SK-N-SH (cell line): Measurements from ENCODE around the gene ATP13A3. TPM values are rescaled to one million over a fixed set of nuclear protein-coding genes. Genes with fewer than 3 reads are reported as not detected.

ENCODE experiments used
- CTCF ChIA-PET: fragments of 300-600, 350-600 bp; formaldehyde crosslinking; extraction: SDS; loops from one replicate; lab custom pipeline; 2021; lab: Yijun Ruan, JAX
- POLR2A ChIA-PET: fragments of 350-600 bp; sonication (Branson Sonifier 250); formaldehyde crosslinking; extraction: SDS; loops from one replicate; lab custom pipeline; 2020; ENCODE audit warnings: antibody characterized with exemption, inconsistent platforms; lab: Yijun Ruan, JAX
- DNase-seq: peaks from one replicate; pipeline ENCODE4 v3.0.0; 2012
- H2AFZ ChIP-seq: fragments of 200-600 bp; sonication (generic); 2 replicates; pipeline ENCODE4 v1.8.1; 2016; ENCODE audit warnings: antibody characterized with exemption, mild to moderate bottlenecking, low read depth
- H3F3A ChIP-seq: fragments of 200-600 bp; sonication (generic); replicated peaks from 2 replicates; pipeline ENCODE3; 2016; ENCODE audit warnings: antibody characterized with exemption, mild to moderate bottlenecking; ENCODE audit not compliant: insufficient read depth
- H3K27ac ChIP-seq, 2 experiments: fragments of 200-500 bp in 1 of 2; fragments of 200-600 bp in 1 of 2; sonication (Bioruptor generic) in 1 of 2; sonication (generic), shearing (Covaris generic) in 1 of 2; 2 replicates each; pipeline versions ENCODE4 v1.5.1 to v1.6.1; 2014 to 2016; ENCODE audit warnings: low read depth in 2 of 2, inconsistent platforms in 1 of 2, low read length in 1 of 2, mild to moderate bottlenecking in 1 of 2, mixed read lengths in 1 of 2
- H3K27me3 ChIP-seq: fragments of 200-600 bp; sonication (generic), shearing (Covaris generic); 2 replicates; pipeline ENCODE4 v1.6.1; 2016; ENCODE audit warnings: mixed run types; ENCODE audit not compliant: insufficient read depth
- H3K36me3 ChIP-seq, 2 experiments: fragments of 200-500 bp in 1 of 2; fragments of 200-600 bp in 1 of 2; sonication (Bioruptor generic) in 1 of 2; sonication (generic) in 1 of 2; replicated peaks in 1 of 2; 2 replicates each; pipeline versions ENCODE3 to v1.5.1; 2014 to 2016; ENCODE audit warnings: low read length in 1 of 2, mild to moderate bottlenecking in 1 of 2; ENCODE audit not compliant: insufficient read depth in 2 of 2, control insufficient read depth in 1 of 2
- H3K4me1 ChIP-seq, 2 experiments: fragments of 200-500 bp in 1 of 2; fragments of 200-600 bp in 1 of 2; sonication (Bioruptor generic) in 1 of 2; sonication (generic), shearing (Covaris generic) in 1 of 2; 2 replicates each; pipeline versions ENCODE4 v1.5.1 to v1.6.1; 2014 to 2016; ENCODE audit warnings: low read depth in 1 of 2, low read length in 1 of 2, mixed run types in 1 of 2; ENCODE audit not compliant: insufficient read depth in 2 of 2, control insufficient read depth in 1 of 2
- H3K4me2 ChIP-seq: fragments of 200-600 bp; sonication (generic), shearing (Covaris generic); 2 replicates; pipeline ENCODE4 v1.6.1; 2017; ENCODE audit warnings: mixed run types
- H3K4me3 ChIP-seq, 2 experiments: fragments of 200-500 bp in 1 of 2; fragments of 200-600 bp in 1 of 2; sonication (Bioruptor generic) in 1 of 2; sonication (generic), shearing (Covaris generic) in 1 of 2; 2 replicates each; pipeline versions ENCODE4 v1.5.1 to v1.8.1; 2014 to 2016; ENCODE audit warnings: low read depth in 2 of 2, inconsistent platforms in 1 of 2, low read length in 1 of 2, mild to moderate bottlenecking in 1 of 2, mixed read lengths in 1 of 2, moderate library complexity in 1 of 2
- H3K79me2 ChIP-seq: fragments of 200-600 bp; sonication (generic); 2 replicates; pipeline ENCODE4 v1.8.1; 2017; ENCODE audit warnings: mild to moderate bottlenecking; ENCODE audit not compliant: insufficient read depth
- H3K9ac ChIP-seq: fragments of 200-600 bp; sonication (generic); 2 replicates; pipeline ENCODE4 v1.6.1; 2017; ENCODE audit warnings: mixed run types
- H3K9me2 ChIP-seq: fragments of 200-600 bp; sonication (generic); 2 replicates; pipeline ENCODE4 v1.6.1; 2017; ENCODE audit warnings: mixed run types
- H3K9me3 ChIP-seq: fragments of 200-600 bp; sonication (generic); 2 replicates; pipeline ENCODE4 v1.6.1; 2017; ENCODE audit warnings: mixed run types, mild to moderate bottlenecking, moderate library complexity
- H4K20me1 ChIP-seq: fragments of 200-600 bp; sonication (generic); 2 replicates; pipeline ENCODE4 v1.6.1; 2017; ENCODE audit warnings: mild to moderate bottlenecking, mixed run types; ENCODE audit not compliant: insufficient read depth
- CHD2 ChIP-seq: fragments of 150-350 bp; IDR thresholded peaks from 2 replicates; pipeline ENCODE4 v1.6.1; 2018; ENCODE audit warnings: low read length; ENCODE audit not compliant: partially characterized antibody
- ELF1 ChIP-seq: IDR thresholded peaks from 2 replicates; pipeline ENCODE4 v1.4.0; 2012
- FOXJ3 ChIP-seq: sonication (generic); formaldehyde crosslinking; IDR thresholded peaks from 2 replicates; pipeline ENCODE4 v1.5.1; 2020; ENCODE audit warnings: mild to moderate bottlenecking, missing genetic modification reagents
- GATA2 ChIP-seq: sonication (generic); formaldehyde crosslinking; IDR thresholded peaks from 2 replicates; pipeline ENCODE4 v1.5.0; 2020; ENCODE audit warnings: mild to moderate bottlenecking, missing genetic modification reagents
- JUND ChIP-seq: IDR thresholded peaks from 2 replicates; pipeline ENCODE4 v1.4.0; 2012
- NFIC ChIP-seq: IDR thresholded peaks from 2 replicates; pipeline ENCODE4 v1.4.0; 2012; ENCODE audit warnings: borderline replicate concordance
- TAF1 ChIP-seq: IDR thresholded peaks from 2 replicates; pipeline ENCODE4 v1.6.1; 2012; ENCODE audit warnings: low read depth, mild to moderate bottlenecking, low read length, moderate library complexity, borderline replicate concordance
- WGBS: methylation state at CpG from one replicate; pipeline ENCODE4 v1.1.6; 2017; ENCODE audit warnings: low lambda C conversion rate; 5-methylcytosine and 5-hydroxymethylcytosine counted together
- polyA plus RNA-seq, 3 experiments: library from polyadenylated mRNA; depleted of rRNA; stranded (reverse); fragments of >200 nt; gene quantifications; 2 replicates each; pipeline ENCODE4 v1.2.3, GENCODE V29; 2012
- TF ChIP-seq, protein P1 (sequence below): IDR thresholded peaks from 2 replicates; pipeline ENCODE4; 2012

Gene ATP13A3
- polyA plus RNA-seq, 1 of the 3 experiments (the other 2 are of a cell fraction), result 48.2 TPM

DNA sequence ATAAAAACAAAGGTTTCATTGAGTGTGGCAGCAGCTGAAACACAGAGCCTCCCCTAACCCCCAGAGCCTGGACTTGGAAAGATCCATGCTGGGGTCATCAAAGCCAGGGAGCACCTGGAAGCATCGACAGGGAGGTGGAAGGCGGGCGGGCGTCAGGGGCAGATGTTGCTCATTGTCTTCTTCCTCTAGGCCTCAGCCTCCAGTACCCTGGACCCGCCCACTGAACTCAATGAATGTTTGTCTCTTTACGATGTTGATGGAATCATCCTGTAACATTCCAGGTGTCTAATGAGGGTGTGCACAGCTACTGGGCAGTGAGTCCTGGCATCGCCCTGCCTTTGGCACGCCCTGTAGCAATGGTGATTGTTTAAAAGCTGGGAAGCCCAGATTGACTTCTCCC lies 97.5 kb downstream of the ATP13A3 start:
- Histone ChIP-seq H3K9me2 (no peaks in the 10 kb centered on the region), H3K79me2 (no peaks in the 10 kb centered on the region), H3K27ac (no peak overlapping the region), H3K9ac (no peak overlapping the region), H3K4me3 (no peak overlapping the region), H3F3A (no peaks in the 10 kb centered on the region), H3K4me2 (no peak overlapping the region), H4K20me1 (no peaks in the 10 kb centered on the region), H3K4me1 (no peaks in the 10 kb centered on the region), H3K9me3 (no peaks in the 10 kb centered on the region; the same call in 1 of the 2 replicates), H3K36me3 (no peaks in the 10 kb centered on the region), H2AFZ (no peak overlapping the region), H3K27me3 (no peaks in the 10 kb centered on the region)
- 72% methylated on average over 8 of the region's 8 CpGs for WGBS
- peak; percentile 10 for DNase-seq
- TF ChIP-seq, protein P1, sequence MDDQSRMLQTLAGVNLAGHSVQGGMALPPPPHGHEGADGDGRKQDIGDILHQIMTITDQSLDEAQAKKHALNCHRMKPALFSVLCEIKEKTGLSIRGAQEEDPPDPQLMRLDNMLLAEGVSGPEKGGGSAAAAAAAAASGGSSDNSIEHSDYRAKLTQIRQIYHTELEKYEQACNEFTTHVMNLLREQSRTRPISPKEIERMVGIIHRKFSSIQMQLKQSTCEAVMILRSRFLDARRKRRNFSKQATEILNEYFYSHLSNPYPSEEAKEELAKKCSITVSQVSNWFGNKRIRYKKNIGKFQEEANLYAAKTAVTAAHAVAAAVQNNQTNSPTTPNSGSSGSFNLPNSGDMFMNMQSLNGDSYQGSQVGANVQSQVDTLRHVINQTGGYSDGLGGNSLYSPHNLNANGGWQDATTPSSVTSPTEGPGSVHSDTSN, result no peak
- TF ChIP-seq GATA2 (CRISPR knock-in tag), result no peak
- no peak for TF ChIP-seq CHD2
- ChIA-PET CTCF (interaction anchor here (0.7 to 2.1 kb wide), 2 partner anchors 17 to 45 kb away, joined by 3 to 11 read pairs; no protein-coding TSS in a partner anchor), POLR2A (no interaction called here)

DNA sequence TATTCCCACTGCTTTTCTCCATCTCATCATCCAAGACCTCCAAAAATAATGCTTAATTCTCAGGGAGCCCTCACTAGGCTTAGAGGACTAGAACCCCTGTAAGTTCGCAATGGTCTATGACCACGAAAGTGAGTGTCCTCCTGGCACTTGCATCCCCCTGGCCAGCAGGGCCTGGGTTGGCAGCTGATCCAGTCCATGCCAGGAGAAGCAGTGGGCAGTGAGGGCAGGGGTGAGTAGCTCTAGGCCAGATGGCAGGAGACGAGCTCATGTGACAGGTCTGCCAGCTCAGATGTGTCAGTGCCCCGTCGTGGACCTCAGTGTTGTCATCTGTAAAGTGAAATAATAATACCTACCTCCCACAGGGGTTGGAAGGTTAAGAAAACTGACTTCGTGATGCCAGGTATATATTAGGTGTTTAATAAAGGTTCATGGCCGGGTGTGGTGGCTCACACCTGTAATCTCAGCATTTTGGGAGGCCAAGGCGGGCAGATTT lies 98.8 kb downstream of the ATP13A3 start:
- Histone ChIP-seq H3K27ac (no peak overlapping the region), H3K27me3 (no peaks in the 10 kb centered on the region), H3F3A (no peaks in the 10 kb centered on the region), H3K9me3 (no peaks in the 10 kb centered on the region; the same call in 1 of the 2 replicates), H3K4me2 (no peak overlapping the region), H3K4me1 (no peaks in the 10 kb centered on the region), H3K79me2 (no peaks in the 10 kb centered on the region), H3K9ac (no peak overlapping the region), H3K4me3 (no peak overlapping the region), H4K20me1 (no peaks in the 10 kb centered on the region), H2AFZ (no peak overlapping the region), H3K36me3 (no peaks in the 10 kb centered on the region), H3K9me2 (no peaks in the 10 kb centered on the region)
- CTCF ChIA-PET, result interaction anchor here (0.8 to 2.1 kb wide), 2 partner anchors 19 to 44 kb away, joined by 3 to 11 read pairs; no protein-coding TSS in a partner anchor
- no peak for TF ChIP-seq JUND
- TF ChIP-seq TAF1, result no peak
- no peak for TF ChIP-seq FOXJ3 (CRISPR knock-in tag)
- no peak for TF ChIP-seq NFIC
- POLR2A ChIA-PET, result no interaction called here
- no peak for DNase-seq
- 73% methylated on average over 8 of the region's 8 CpGs for WGBS

DNA sequence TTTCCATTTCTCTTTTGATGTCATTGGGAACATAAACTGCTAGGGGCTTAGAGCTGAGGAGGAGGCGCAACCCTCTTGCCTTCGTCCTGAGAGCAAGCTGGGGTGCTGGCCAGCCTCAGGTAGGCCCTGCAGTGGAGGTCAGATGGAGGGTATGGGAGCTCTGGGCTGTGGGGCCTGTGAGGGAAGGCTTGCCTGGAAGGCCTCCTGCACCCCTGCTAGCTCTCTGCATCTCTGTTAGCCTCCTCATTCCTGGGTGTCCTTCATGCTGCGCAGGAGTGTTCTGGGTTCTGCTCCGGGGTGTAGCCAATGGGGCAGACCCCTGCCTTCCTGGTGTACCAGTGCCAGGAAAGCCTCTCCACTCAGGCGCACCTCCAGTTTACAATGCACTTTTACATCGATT lies 99.5 kb downstream of the ATP13A3 start:
- TF ChIP-seq CHD2 (no peak), ELF1 (no peak), GATA2 (CRISPR knock-in tag) (no peak)
- Histone ChIP-seq H3K27me3 (no peaks in the 10 kb centered on the region), H3K9ac (no peak overlapping the region), H3K4me2 (no peak overlapping the region), H3K79me2 (no peaks in the 10 kb centered on the region), H3K9me3 (no peaks in the 10 kb centered on the region; the same call in 1 of the 2 replicates), H3K36me3 (no peaks in the 10 kb centered on the region), H3F3A (no peaks in the 10 kb centered on the region), H4K20me1 (no peaks in the 10 kb centered on the region), H3K9me2 (no peaks in the 10 kb centered on the region), H3K4me3 (no peak overlapping the region), H3K4me1 (no peaks in the 10 kb centered on the region), H3K27ac (no peak overlapping the region), H2AFZ (no peak overlapping the region)
- DNase-seq, result no peak
- POLR2A ChIA-PET, result no interaction called here
- CTCF ChIA-PET, result interaction anchor here (0.9 to 2.0 kb wide), 4 partner anchors 17 to 53 kb away, joined by 3 to 7 read pairs (median 4); no protein-coding TSS in a partner anchor
- 88% methylated on average over 3 of the region's 6 CpGs for WGBS
